Measurements from ENCODE around the gene AGO3. TPM values are rescaled to one million over a fixed set of nuclear protein-coding genes. Genes with fewer than 3 reads are reported as not detected.

Gene AGO3
- total RNA-seq, 1 experiment from 2014 or later, result 26.9 TPM

GRCh38 chr1:36088265-36088576 is 157.3 kb downstream of the AGO3 start:
- BruUV-seq (replicated peaks), result no TSS peak
- peak overlapping the region; percentile 99 for H3K4me2 ChIP-seq (ENCODE audit: low read length)
- no peak; the same call in 1 of the 2 replicates for ATAC-seq
- peak overlapping the region; percentile 96 to 98 for H3K4me3 ChIP-seq (replicated peaks in 1 of 2; ENCODE audit: low read depth in 1 of 2, low read length in 2 of 2)
- intact Hi-C loops (cut with micrococcal nuclease), result loop anchor here (2.0 to 10.0 kb wide), 2 partner anchors 157 to 233 kb away; partner anchors contain the start of gene AGO3
- H3K36me3 ChIP-seq (ENCODE audit: control insufficient read depth in 1 of 2, insufficient read depth in 2 of 2, low read length in 2 of 2), result peaks cover 11 to 17% of the 10 kb centered on the region in 2 experiments; a peak in 3 of 4 replicates
- H3K79me2 ChIP-seq (ENCODE audit: insufficient read depth, low read length), result peaks cover 27% of the 10 kb centered on the region
- peak overlapping the region; percentile 88 for H3K9ac ChIP-seq (ENCODE audit: low read length)
- ChIA-PET POLR2A (no interaction called here), CTCF (no interaction called here), RAD21 (ENCODE audit: low non-redundant PET in 1 of 2, low total read pairs in 2 of 2, uncharacterized antibody in 2 of 2, unreplicated experiment in 2 of 2) (interaction anchor here in 1 of 2 experiments (0.6 kb wide), 1 partner anchor 221 kb away, joined by 3 read pairs; no protein-coding TSS in a partner anchor)
- no peak for TF ChIP-seq SRF (IDR thresholded peaks at IDR 0.05; ENCODE audit: low read depth)
- TF ChIP-seq ELF1 (IDR thresholded peaks at IDR 0.05; ENCODE audit: borderline replicate concordance, low read depth), result no peak
- TF ChIP-seq FOSL1 (IDR thresholded peaks at IDR 0.05; ENCODE audit: low read depth), result no peak
- no peak for TF ChIP-seq SIN3A (IDR thresholded peaks at IDR 0.05; ENCODE audit: low read depth)
- no peak for TF ChIP-seq EZH2 (IDR thresholded peaks at IDR 0.05)
- TF ChIP-seq POLR2AphosphoS5 (IDR thresholded peaks at IDR 0.05; ENCODE audit: low read depth, low read length), result no peak
- no peak for TF ChIP-seq CTCF (IDR thresholded peaks at IDR 0.05 in 2 of 3, conservative IDR thresholded peaks at IDR 0.05 in 1 of 3; ENCODE audit: borderline replicate concordance in 1 of 3, insufficient read depth in 1 of 3, low read depth in 2 of 3, low read length in 2 of 3)
- TF ChIP-seq ZBTB33 (IDR thresholded peaks at IDR 0.05; ENCODE audit: extremely low read depth, insufficient replicate concordance, low read length), result no peak
- TF ChIP-seq EGR1 (IDR thresholded peaks at IDR 0.05; ENCODE audit: low read depth), result no peak
- TF ChIP-seq SP1 (IDR thresholded peaks at IDR 0.05; ENCODE audit: low read depth), result no peak
- no peak for TF ChIP-seq MAX (IDR thresholded peaks at IDR 0.05)
- no peak for TF ChIP-seq CEBPB (IDR thresholded peaks at IDR 0.05; ENCODE audit: low read depth)
- TF ChIP-seq RAD21 (IDR thresholded peaks at IDR 0.05; ENCODE audit: low read depth), result no peak
- no peak for TF ChIP-seq JUND (IDR thresholded peaks at IDR 0.05)
- TF ChIP-seq ATF3 (IDR thresholded peaks at IDR 0.05), result no peak
- no peaks in the 10 kb centered on the region for H3K27me3 ChIP-seq (ENCODE audit: insufficient read depth, low read length)
- H3K9me3 ChIP-seq (ENCODE audit: control insufficient read depth in 1 of 2, insufficient read depth in 1 of 2, low read depth in 1 of 2, low read length in 2 of 2), result no peaks in the 10 kb centered on the region
- H3K4me1 ChIP-seq (ENCODE audit: control insufficient read depth in 1 of 2, insufficient read depth in 2 of 2, low read length in 2 of 2), result peaks cover 0 to 15% of the 10 kb centered on the region in 2 experiments; a peak in 2 of 4 replicates
- no peaks in the 10 kb centered on the region for H3K9me2 ChIP-seq (ENCODE audit: insufficient read depth)
- H4K20me1 ChIP-seq (ENCODE audit: insufficient read depth), result no peaks in the 10 kb centered on the region
- peak overlapping the region; percentile 76 for H3K27ac ChIP-seq (ENCODE audit: low read depth, low read length)
- no peak for DNase-seq (ENCODE audit: low read depth, low spot score)
- peak overlapping the region; percentile 31 for H2AFZ ChIP-seq (ENCODE audit: low read depth, low read length, poor library complexity, severe bottlenecking)

Measured in HCT116 (cell line).